HepG2 (cell line): ENCODE data around the gene GSK3A. TPM values are rescaled to one million over a fixed set of nuclear protein-coding genes. Genes with fewer than 3 reads are reported as not detected.

Experiments used
- AGO1 ChIP-seq: fragments of 200-400 bp; formaldehyde crosslinking; IDR thresholded peaks from 2 replicates; pipeline ENCODE4 v1.6.1; 2017; ENCODE audit warnings: mild to moderate bottlenecking, low read depth, low read length, moderate library complexity; ENCODE audit not compliant: poor library complexity, severe bottlenecking
- ATM ChIP-seq: fragments of 450-650 bp; IDR thresholded peaks from 2 replicates; pipeline ENCODE4 v1.7.1; 2017; ENCODE audit warnings: mild to moderate bottlenecking, borderline replicate concordance
- CBX2 ChIP-seq, 2 experiments: fragments of 200-600 bp in 1 of 2; sonication (generic); formaldehyde crosslinking in 1 of 2; IDR thresholded peaks; 2 replicates each; pipeline versions ENCODE4 v1.7.0 to v1.8.1; 2018 to 2022; ENCODE audit warnings: low read depth in 2 of 2, low read length in 1 of 2, mild to moderate bottlenecking in 1 of 2, missing genetic modification reagents in 1 of 2
- CCDC6 ChIP-seq: sonication (generic); formaldehyde crosslinking; IDR thresholded peaks from 2 replicates; pipeline ENCODE4 v1.8.1; 2022; ENCODE audit warnings: mild to moderate bottlenecking, missing genetic modification reagents, moderate library complexity
- CENPX ChIP-seq: sonication (generic); formaldehyde crosslinking; IDR thresholded peaks from 2 replicates; pipeline ENCODE4 v1.9.0; 2021; ENCODE audit warnings: mild to moderate bottlenecking, missing genetic modification reagents, moderate library complexity
- CTCF ChIP-seq: sonication (generic); formaldehyde crosslinking; IDR thresholded peaks from 2 replicates; pipeline ENCODE4 v1.5.0; 2020; ENCODE audit warnings: mild to moderate bottlenecking, missing genetic modification reagents, moderate library complexity
- DMTF1 ChIP-seq: sonication (generic); formaldehyde crosslinking; IDR thresholded peaks from 2 replicates; pipeline ENCODE4 v1.4.0; 2020; ENCODE audit warnings: mild to moderate bottlenecking, missing genetic modification reagents
- ELF1 ChIP-seq: sonication (generic); formaldehyde crosslinking; IDR thresholded peaks from 2 replicates; pipeline ENCODE4 v1.4.0; 2020; ENCODE audit warnings: missing genetic modification reagents
- HMGXB4 ChIP-seq, 2 experiments: sonication (generic) in 1 of 2; formaldehyde crosslinking in 1 of 2; IDR thresholded peaks; 2 replicates each; pipeline versions ENCODE4 v1.4.0 to v1.6.1; 2018 to 2020; ENCODE audit warnings: missing genetic modification reagents in 2 of 2, borderline replicate concordance in 1 of 2, low read depth in 1 of 2, mild to moderate bottlenecking in 1 of 2, missing biosample characterization in 1 of 2
- MBNL3 ChIP-seq: fragments of 250-450 bp; sonication (Bioruptor Pico); conservative IDR thresholded peaks from 2 replicates; pipeline ENCODE4 v1.8.0; 2022; ENCODE audit warnings: mild to moderate bottlenecking, inconsistent platforms
- NCOA5 ChIP-seq: sonication (generic); formaldehyde crosslinking; IDR thresholded peaks from 2 replicates; pipeline ENCODE4 v1.4.0; 2020; ENCODE audit warnings: missing genetic modification reagents
- NCOR1 ChIP-seq: fragments of 200-600 bp; sonication (generic); IDR thresholded peaks from 2 replicates; pipeline ENCODE4 v1.7.0; 2017; ENCODE audit warnings: antibody characterized with exemption, low read length, borderline replicate concordance
- NFYC ChIP-seq: IDR thresholded peaks from 2 replicates; pipeline ENCODE4 v1.6.1; 2016; ENCODE audit warnings: missing genetic modification reagents, missing compliant biosample characterization
- PHF21A ChIP-seq: sonication (generic); formaldehyde crosslinking; IDR thresholded peaks from 2 replicates; pipeline ENCODE4 v1.5.0; 2020; ENCODE audit warnings: mild to moderate bottlenecking, missing genetic modification reagents
- POGZ ChIP-seq: sonication (generic); formaldehyde crosslinking; IDR thresholded peaks from 2 replicates; pipeline ENCODE4 v1.4.0; 2020; ENCODE audit warnings: mild to moderate bottlenecking, missing genetic modification reagents
- SNRNP70 ChIP-seq: fragments of 200-400 bp; formaldehyde crosslinking; IDR thresholded peaks from 2 replicates; pipeline ENCODE4 v1.6.1; 2017; ENCODE audit warnings: mild to moderate bottlenecking, low read depth, low read length, moderate library complexity
- TOE1 ChIP-seq: sonication (generic); formaldehyde crosslinking; IDR thresholded peaks from 2 replicates; pipeline ENCODE4 v1.4.0; 2020; ENCODE audit warnings: mild to moderate bottlenecking, missing genetic modification reagents
- TSC22D2 ChIP-seq: sonication (generic); formaldehyde crosslinking; IDR thresholded peaks from 2 replicates; pipeline ENCODE4 v1.5.1; 2020; ENCODE audit warnings: missing genetic modification reagents, mild to moderate bottlenecking, borderline replicate concordance
- XBP1 ChIP-seq: sonication (generic); formaldehyde crosslinking; IDR thresholded peaks from 2 replicates; pipeline ENCODE4 v1.5.0; 2020; ENCODE audit warnings: missing genetic modification reagents
- XRCC5 ChIP-seq: fragments of 200-400 bp; formaldehyde crosslinking; optimal IDR thresholded peaks from 2 replicates; pipeline ENCODE3; 2017; ENCODE audit warnings: mild to moderate bottlenecking, low read length
- ZKSCAN5 ChIP-seq: sonication (generic); formaldehyde crosslinking; IDR thresholded peaks from 2 replicates; pipeline ENCODE4 v1.5.1; 2020; ENCODE audit warnings: mild to moderate bottlenecking, missing genetic modification reagents
- ZNF20 ChIP-seq: sonication (generic); formaldehyde crosslinking; IDR thresholded peaks from 2 replicates; pipeline ENCODE4 v1.4.0; 2020; ENCODE audit warnings: mild to moderate bottlenecking, moderate library complexity, missing genetic modification reagents
- ZNF468 ChIP-seq: sonication (generic); formaldehyde crosslinking; IDR thresholded peaks from 2 replicates; pipeline ENCODE4 v1.8.0; 2022; ENCODE audit warnings: mild to moderate bottlenecking, moderate library complexity, missing genetic modification reagents
- ZNF567 ChIP-seq: sonication (generic); formaldehyde crosslinking; IDR thresholded peaks from 2 replicates; pipeline ENCODE4 v1.8.1; 2023; ENCODE audit warnings: mild to moderate bottlenecking, missing genetic modification reagents, borderline replicate concordance
- polyA plus RNA-seq, 8 experiments: library from polyadenylated mRNA; depleted of rRNA in 3 of 8; stranded (reverse) in 7 of 8; unstranded in 1 of 8; fragments of >200 nt; fragmentation: Illumina TruSeq in 4 of 8; extraction: Trizol in 4 of 8; gene quantifications; 2 replicates each; pipeline versions ENCODE4 v1.2.1 to v1.2.3, GENCODE V29; 2011 to 2016; ENCODE audit warnings: low read depth in 4 of 8, missing spikeins in 1 of 8, mixed read lengths in 1 of 8; ENCODE audit not compliant: insufficient read depth in 1 of 8
- total RNA-seq, 5 experiments: library from RNA; depleted of rRNA; stranded (reverse); fragments of >200 nt; fragmentation: Illumina TruSeq; extraction: Trizol; gene quantifications; 2 replicates each; pipeline ENCODE4 v1.2.3, GENCODE V29; 2016; ENCODE audit warnings: low read depth in 1 of 5

GSK3A gene
- total and polyA plus RNA-seq, 2 of the 13 experiments (the other 11 are each of a cell fraction or from before 2014, with no cell fraction given), result 16.9 to 52.5 TPM

GRCh38 chr19:42281827-42282762, 39.7 kb upstream of the GSK3A start (continued):
- TF ChIP-seq MBNL3 (CRISPR knock-in tag), result no peak
- no peak for TF ChIP-seq XBP1 (CRISPR knock-in tag)
- peak in 1 of 2 experiments; percentile 52; a peak in 2 of 4 replicates for TF ChIP-seq HMGXB4 (CRISPR knock-in tag; IDR thresholded peaks at IDR 0.05; ENCODE audit: borderline replicate concordance in 1 of 2, low read depth in 1 of 2)
- peak; percentile 47; the same call in 1 of the 2 replicates for TF ChIP-seq POGZ (CRISPR knock-in tag)
- TF ChIP-seq ZKSCAN5, result no peak
- TF ChIP-seq TOE1 (CRISPR knock-in tag), result no peak
- TF ChIP-seq ZNF567, result no peak
- no peak for TF ChIP-seq NFYC (CRISPR knock-in tag)
- no peak for TF ChIP-seq ZNF468 (CRISPR knock-in tag)
- TF ChIP-seq CENPX (CRISPR knock-in tag), result no peak
- no peak for TF ChIP-seq TSC22D2 (CRISPR knock-in tag)
- TF ChIP-seq NCOR1, result no peak
- TF ChIP-seq CTCF (CRISPR knock-in tag), result no peak; the same call in 1 of the 2 replicates
- peak; percentile 69 for TF ChIP-seq XRCC5
- no peak for TF ChIP-seq AGO1
- no peak for TF ChIP-seq NCOA5
- TF ChIP-seq CCDC6 (CRISPR knock-in tag), result no peak
- TF ChIP-seq ELF1 (CRISPR knock-in tag), result no peak
- no peak for TF ChIP-seq ATM
- 0 out of 2 replicates have a peak, but pooled peaks have one; percentile 64 for TF ChIP-seq DMTF1
- no peak for TF ChIP-seq ZNF20
- TF ChIP-seq CBX2 (IDR thresholded peaks at IDR 0.05; ENCODE audit: low read depth, low read length), result no peak
- no peak for TF ChIP-seq CBX2 (CRISPR knock-in tag; IDR thresholded peaks at IDR 0.05; ENCODE audit: low read depth)
- no peak for TF ChIP-seq SNRNP70
- TF ChIP-seq PHF21A, result peak; percentile 79
